ENCODE measurements around the gene GSK3B. TPM values are rescaled to one million over a fixed set of nuclear protein-coding genes. Genes with fewer than 3 reads are reported as not detected.

The GSK3B gene
- polyA plus RNA-seq, 4 donors = 13.5 to 32.2 (median 21.2) TPM

DNA sequence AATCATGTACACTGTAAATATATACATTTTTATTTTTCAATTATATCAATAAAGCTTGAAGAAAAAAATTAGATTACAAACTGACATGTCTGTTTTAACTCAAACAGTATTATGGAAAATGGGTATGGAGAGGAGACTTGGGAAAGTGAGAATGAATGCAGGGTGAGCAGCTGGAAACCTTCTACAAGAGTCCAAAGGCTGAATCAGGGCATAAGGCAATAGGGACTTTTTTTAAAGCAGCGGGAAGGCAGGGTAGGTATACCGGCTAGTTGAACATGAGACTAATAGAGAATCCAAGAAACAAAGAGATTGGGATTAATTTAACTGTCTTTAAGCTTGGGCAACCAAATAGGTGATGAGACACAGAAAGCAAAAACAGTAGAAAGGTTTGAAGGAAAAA, 167.1 kb downstream of the GSK3B start:
- FAIRE-seq = no peak
- Histone ChIP-seq H3K36me3 (ENCODE audit: control insufficient read depth in 3 of 3, insufficient read depth in 2 of 3, low read depth in 1 of 3, low read length in 3 of 3) (no peaks in the 10 kb centered on the region), H3K27ac (ENCODE audit: low read depth in 1 of 3, low read length in 2 of 3) (no peak overlapping the region), H3K4me1 (ENCODE audit: control insufficient read depth in 3 of 3, insufficient read depth in 2 of 3, low read depth in 1 of 3, low read length in 2 of 3) (no peaks in the 10 kb centered on the region), H3K9me3 (ENCODE audit: control insufficient read depth in 2 of 2, insufficient read depth in 1 of 2, low read depth in 1 of 2, low read length in 1 of 2) (peaks cover 0 to 3% of the 10 kb centered on the region in 2 donors), H3K4me3 (ENCODE audit: low read depth in 1 of 3, low read length in 3 of 3) (no peak overlapping the region), H3K27me3 (ENCODE audit: control insufficient read depth in 3 of 3, insufficient read depth in 3 of 3, low read length in 3 of 3) (no peaks in the 10 kb centered on the region)
- DNase-seq = no peak
- WGBS, 3 donors = 88 to 93% (median 91%) methylated on average over 2 of the region's 2 CpGs

GRCh38 chr3:119924111-119925094, 169.8 kb downstream of the GSK3B start:
- DNase-seq = no peak
- H3K27me3 ChIP-seq (ENCODE audit: control insufficient read depth in 3 of 3, insufficient read depth in 3 of 3, low read length in 3 of 3) = no peaks in the 10 kb centered on the region
- peaks cover 0 to 8% (median 0%) of the 10 kb centered on the region in 3 donors for H3K36me3 ChIP-seq (ENCODE audit: control insufficient read depth in 3 of 3, insufficient read depth in 2 of 3, low read depth in 1 of 3, low read length in 3 of 3)
- peaks cover 0 to 9% of the 10 kb centered on the region in 2 donors for H3K9me3 ChIP-seq (ENCODE audit: control insufficient read depth in 2 of 2, insufficient read depth in 1 of 2, low read depth in 1 of 2, low read length in 1 of 2)
- H3K27ac ChIP-seq (ENCODE audit: low read depth in 1 of 3, low read length in 2 of 3) = no peak overlapping the region
- H3K4me3 ChIP-seq (ENCODE audit: low read depth in 1 of 3, low read length in 3 of 3) = no peak overlapping the region
- FAIRE-seq = no peak
- no peaks in the 10 kb centered on the region for H3K4me1 ChIP-seq (ENCODE audit: control insufficient read depth in 3 of 3, insufficient read depth in 2 of 3, low read depth in 1 of 3, low read length in 2 of 3)
- 92 to 97% (median 95%) methylated on average over 7 of the region's 7 CpGs for WGBS, 3 donors

- H3K27me3 ChIP-seq (ENCODE audit: control insufficient read depth in 3 of 3, insufficient read depth in 3 of 3, low read length in 3 of 3) = no peaks in the 10 kb centered on the region
- WGBS, 3 donors = 78 to 86% (median 79%) methylated on average over 6 of the region's 6 CpGs
Measured at GRCh38 chr3:119918992-119919933, 175.0 kb downstream of the GSK3B start.

DNA sequence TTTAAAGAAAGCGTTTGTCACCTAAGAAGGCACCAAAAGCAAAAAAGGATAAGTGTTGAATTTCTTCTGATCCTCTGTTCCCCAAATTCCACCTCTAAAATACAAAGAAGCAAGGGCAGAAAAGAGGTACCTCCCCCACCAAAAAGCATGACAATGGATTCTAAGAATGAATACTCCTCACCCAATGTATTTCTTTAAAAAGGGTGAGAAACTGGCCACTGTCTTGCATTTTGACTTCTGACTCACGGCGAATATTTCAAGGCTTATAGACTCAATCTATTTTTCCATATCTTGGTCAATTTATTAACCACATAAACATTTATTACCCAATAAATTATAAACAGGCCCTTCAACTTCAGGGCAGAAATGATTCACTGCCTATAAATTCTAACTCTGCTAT, 181.2 kb downstream of the GSK3B start:
- FAIRE-seq (peak; percentile 81), DNase-seq (peak in 1 of 2 donors; percentile 64)
- H3K9me3 ChIP-seq (ENCODE audit: control insufficient read depth in 2 of 2, insufficient read depth in 1 of 2, low read depth in 1 of 2, low read length in 1 of 2) = no peaks in the 10 kb centered on the region
- no peaks in the 10 kb centered on the region for H3K27me3 ChIP-seq (ENCODE audit: control insufficient read depth in 3 of 3, insufficient read depth in 3 of 3, low read length in 3 of 3)
- WGBS, 3 donors = 32 to 63% (median 41%) methylated on average over 3 of the region's 3 CpGs
- no peak overlapping the region for H3K4me3 ChIP-seq (ENCODE audit: low read depth in 1 of 3, low read length in 3 of 3)
- H3K27ac ChIP-seq (ENCODE audit: low read depth in 1 of 3, low read length in 2 of 3) = no peak overlapping the region
- H3K4me1 ChIP-seq (ENCODE audit: control insufficient read depth in 3 of 3, insufficient read depth in 2 of 3, low read depth in 1 of 3, low read length in 2 of 3) = peaks cover 0 to 6% (median 3%) of the 10 kb centered on the region in 3 donors
- H3K36me3 ChIP-seq (ENCODE audit: control insufficient read depth in 3 of 3, insufficient read depth in 2 of 3, low read depth in 1 of 3, low read length in 3 of 3) = peaks cover 0 to 4% (median 4%) of the 10 kb centered on the region in 3 donors

More at GRCh38 chr3:119918992-119919933, 175.0 kb downstream of the GSK3B start:
- Histone ChIP-seq H3K9me3 (ENCODE audit: control insufficient read depth in 2 of 2, insufficient read depth in 1 of 2, low read depth in 1 of 2, low read length in 1 of 2) (peaks cover 0 to 7% of the 10 kb centered on the region in 2 donors), H3K4me1 (ENCODE audit: control insufficient read depth in 3 of 3, insufficient read depth in 2 of 3, low read depth in 1 of 3, low read length in 2 of 3) (no peaks in the 10 kb centered on the region), H3K4me3 (ENCODE audit: low read depth in 1 of 3, low read length in 3 of 3) (no peak overlapping the region), H3K36me3 (ENCODE audit: control insufficient read depth in 3 of 3, insufficient read depth in 2 of 3, low read depth in 1 of 3, low read length in 3 of 3) (peaks cover 0 to 8% (median 2%) of the 10 kb centered on the region in 3 donors), H3K27ac (ENCODE audit: low read depth in 1 of 3, low read length in 2 of 3) (no peak overlapping the region)
- DNase-seq (no peak), FAIRE-seq (peak; percentile 5)

GRCh38 chr3:119912220-119912619, 182.0 kb downstream of the GSK3B start:
- FAIRE-seq = no peak
- Histone ChIP-seq H3K27ac (ENCODE audit: low read depth in 1 of 3, low read length in 2 of 3) (no peak overlapping the region), H3K27me3 (ENCODE audit: control insufficient read depth in 3 of 3, insufficient read depth in 3 of 3, low read length in 3 of 3) (no peaks in the 10 kb centered on the region), H3K4me1 (ENCODE audit: control insufficient read depth in 3 of 3, insufficient read depth in 2 of 3, low read depth in 1 of 3, low read length in 2 of 3) (peaks cover 0 to 6% (median 3%) of the 10 kb centered on the region in 3 donors), H3K36me3 (ENCODE audit: control insufficient read depth in 3 of 3, insufficient read depth in 2 of 3, low read depth in 1 of 3, low read length in 3 of 3) (peaks cover 0 to 4% (median 4%) of the 10 kb centered on the region in 3 donors), H3K9me3 (ENCODE audit: control insufficient read depth in 2 of 2, insufficient read depth in 1 of 2, low read depth in 1 of 2, low read length in 1 of 2) (no peaks in the 10 kb centered on the region), H3K4me3 (ENCODE audit: low read depth in 1 of 3, low read length in 3 of 3) (no peak overlapping the region)
- DNase-seq = no peak
- WGBS, 3 donors = 51 to 76% (median 66%) methylated on average over 2 of the region's 2 CpGs

DNA sequence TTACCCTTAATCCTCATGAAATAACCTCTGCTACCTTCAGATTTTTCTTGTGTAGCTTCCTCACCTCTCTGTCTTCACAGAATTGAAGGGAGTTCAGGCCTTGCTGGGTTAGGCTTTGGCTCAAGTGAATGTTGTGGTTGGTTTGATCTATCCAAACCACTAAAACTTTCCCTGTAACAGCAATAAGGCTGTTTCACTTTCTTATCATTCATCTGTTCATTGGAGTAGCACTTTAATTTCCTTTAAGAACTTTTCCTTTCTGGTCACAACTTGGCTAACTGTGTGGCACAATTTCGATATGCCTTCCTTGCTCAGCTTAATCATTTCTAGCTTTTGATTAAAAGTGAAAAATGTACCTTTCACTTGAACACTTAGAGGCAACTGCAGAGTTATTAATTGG, 182.5 kb downstream of the GSK3B start:
- no peaks in the 10 kb centered on the region for H3K27me3 ChIP-seq (ENCODE audit: control insufficient read depth in 3 of 3, insufficient read depth in 3 of 3, low read length in 3 of 3)
- no peak overlapping the region for H3K27ac ChIP-seq (ENCODE audit: low read depth in 1 of 3, low read length in 2 of 3)
- H3K36me3 ChIP-seq (ENCODE audit: control insufficient read depth in 3 of 3, insufficient read depth in 2 of 3, low read depth in 1 of 3, low read length in 3 of 3) = peaks cover 0 to 4% (median 4%) of the 10 kb centered on the region in 3 donors
- H3K4me1 ChIP-seq (ENCODE audit: control insufficient read depth in 3 of 3, insufficient read depth in 2 of 3, low read depth in 1 of 3, low read length in 2 of 3) = peaks cover 0 to 6% (median 3%) of the 10 kb centered on the region in 3 donors
- DNase-seq (no peak), FAIRE-seq (no peak)
- no peaks in the 10 kb centered on the region for H3K9me3 ChIP-seq (ENCODE audit: control insufficient read depth in 2 of 2, insufficient read depth in 1 of 2, low read depth in 1 of 2, low read length in 1 of 2)
- 30 to 62% (median 35%) methylated on average over 1 of the region's 1 CpG for WGBS, 3 donors
- no peak overlapping the region for H3K4me3 ChIP-seq (ENCODE audit: low read depth in 1 of 3, low read length in 3 of 3)

DNA sequence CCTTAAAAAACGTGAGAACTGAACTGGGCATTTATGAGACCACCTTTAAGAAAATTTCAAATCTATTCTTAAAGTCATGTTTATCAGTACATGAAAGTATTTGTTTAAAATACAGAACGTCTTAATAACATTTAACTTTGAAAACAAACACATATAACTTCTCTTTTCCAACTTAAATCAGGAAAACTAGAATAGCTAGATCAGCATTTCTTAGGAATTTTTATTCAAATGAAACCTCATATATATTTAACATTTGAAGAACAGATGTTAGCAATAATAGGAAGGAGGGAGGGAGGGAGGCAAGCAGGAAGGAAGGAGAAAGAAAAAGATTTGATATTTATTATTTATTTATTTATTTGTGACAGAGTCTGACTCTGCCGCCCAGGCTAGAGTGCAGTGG, 192.2 kb downstream of the GSK3B start:
- Histone ChIP-seq H3K27me3 (ENCODE audit: control insufficient read depth in 3 of 3, insufficient read depth in 3 of 3, low read length in 3 of 3) (no peaks in the 10 kb centered on the region), H3K27ac (ENCODE audit: low read depth in 1 of 3, low read length in 2 of 3) (no peak overlapping the region), H3K9me3 (ENCODE audit: control insufficient read depth in 2 of 2, insufficient read depth in 1 of 2, low read depth in 1 of 2, low read length in 1 of 2) (no peaks in the 10 kb centered on the region), H3K36me3 (ENCODE audit: control insufficient read depth in 3 of 3, insufficient read depth in 2 of 3, low read depth in 1 of 3, low read length in 3 of 3) (peaks cover 0 to 7% (median 4%) of the 10 kb centered on the region in 3 donors), H3K4me3 (ENCODE audit: low read depth in 1 of 3, low read length in 3 of 3) (no peak overlapping the region), H3K4me1 (ENCODE audit: control insufficient read depth in 3 of 3, insufficient read depth in 2 of 3, low read depth in 1 of 3, low read length in 2 of 3) (no peaks in the 10 kb centered on the region)
- FAIRE-seq (peak; percentile 26), DNase-seq (no peak)
- 69 to 86% (median 86%) methylated on average over 3 of the region's 3 CpGs for WGBS, 3 donors

DNA sequence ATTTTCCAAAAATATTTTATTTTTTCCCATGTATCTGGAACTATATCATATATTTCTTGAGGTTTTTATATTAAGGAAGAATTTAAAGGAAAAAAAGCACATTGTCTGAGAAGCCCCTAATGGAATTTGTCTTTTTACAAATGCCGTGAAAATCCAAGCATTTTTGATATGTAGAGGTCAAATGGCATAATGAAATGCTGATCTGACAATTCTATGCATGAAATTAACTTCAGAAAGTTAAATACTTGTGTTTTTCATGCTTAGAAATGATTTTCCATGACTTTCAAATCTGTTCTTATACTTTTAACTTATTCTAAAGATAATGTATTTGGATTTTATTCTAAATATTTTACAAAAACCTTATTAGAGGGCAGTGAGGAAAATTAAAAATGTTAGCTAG, 193.1 kb downstream of the GSK3B start:
- Histone ChIP-seq H3K27me3 (ENCODE audit: control insufficient read depth in 3 of 3, insufficient read depth in 3 of 3, low read length in 3 of 3) (no peaks in the 10 kb centered on the region), H3K36me3 (ENCODE audit: control insufficient read depth in 3 of 3, insufficient read depth in 2 of 3, low read depth in 1 of 3, low read length in 3 of 3) (peaks cover 0 to 7% (median 4%) of the 10 kb centered on the region in 3 donors), H3K4me3 (ENCODE audit: low read depth in 1 of 3, low read length in 3 of 3) (no peak overlapping the region), H3K27ac (ENCODE audit: low read depth in 1 of 3, low read length in 2 of 3) (no peak overlapping the region), H3K9me3 (ENCODE audit: control insufficient read depth in 2 of 2, insufficient read depth in 1 of 2, low read depth in 1 of 2, low read length in 1 of 2) (no peaks in the 10 kb centered on the region), H3K4me1 (ENCODE audit: control insufficient read depth in 3 of 3, insufficient read depth in 2 of 3, low read depth in 1 of 3, low read length in 2 of 3) (no peaks in the 10 kb centered on the region)
- WGBS, 3 donors = 96 to 100% (median 97%) methylated on average over 1 of the region's 1 CpG
- FAIRE-seq (no peak), DNase-seq (no peak)

Data from small intestine (tissue), 7 donors.